ENCODE measurements around the gene MISFA.

DNA sequence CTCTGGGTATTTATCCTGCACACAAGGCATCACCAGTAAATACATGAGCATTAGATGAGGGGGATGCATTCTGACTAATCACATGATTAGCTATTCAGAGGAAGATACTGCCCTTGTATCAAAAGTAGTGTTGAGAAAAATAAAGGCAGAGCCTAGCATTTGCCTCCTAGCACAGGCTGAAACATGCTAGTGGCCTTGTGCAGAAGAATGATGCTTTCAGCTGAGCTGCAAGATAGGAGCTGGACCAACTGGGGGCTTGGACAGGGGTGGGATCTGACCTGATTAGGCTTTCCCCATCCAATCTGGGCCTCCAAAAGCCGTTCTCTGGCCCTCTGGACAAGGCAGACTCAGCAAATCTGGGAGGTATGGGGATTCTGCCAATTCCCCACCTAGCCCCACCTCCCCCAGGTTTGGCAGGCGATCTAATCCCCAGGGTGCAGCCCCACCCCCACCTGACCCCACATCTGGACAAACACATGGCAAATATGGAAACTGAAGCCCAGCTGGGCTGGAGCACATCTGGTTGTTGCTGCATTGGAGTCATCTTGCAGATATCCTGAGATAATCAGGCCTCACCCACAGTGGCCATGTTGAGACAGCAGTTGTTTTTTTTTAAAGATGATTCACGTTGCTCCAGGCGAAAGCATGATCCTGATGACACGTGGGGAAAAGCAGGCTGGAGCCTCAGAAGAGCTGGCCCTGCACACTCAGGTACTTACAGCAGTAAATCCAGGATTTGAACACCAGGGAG lies 4.4 kb upstream of the MISFA start:
- TF ChIP-seq POLR2A (IDR thresholded peaks at IDR 0.05; ENCODE audit: low read depth, low read length) (no peak), POLR2AphosphoS5 (IDR thresholded peaks at IDR 0.05; ENCODE audit: low read depth, low read length) (no peak), TAF1 (IDR thresholded peaks at IDR 0.05; ENCODE audit: borderline replicate concordance, low read depth, low read length) (no peak)

Data from GM12892 (cell line).